Stimulated activated naive CD8-positive, alpha-beta T cell treated with anti-CD3 and anti-CD28 coated beads, Interleukin-15, amount 100 ng/mL, for 72 hours (primary cell): ENCODE results near the gene PLEKHA7.

ENCODE experiments used
- ATAC-seq: fragments of 150-1000 bp; cut with Tn5 transposase; 2 replicates; pipeline ENCODE4 v1.10.0; 2021; ENCODE audit warnings: mild to moderate bottlenecking, moderate library complexity
- DNase-seq, 2 donors: peaks; one replicate each; pipeline ENCODE4 v3.0.0; 2021 to 2022
- H3K27ac Mint-ChIP-seq, 2 donors: one replicate each; pipeline ENCODE4 v1.8.0; 2022; ENCODE audit warnings: mild to moderate bottlenecking in 2 of 2, mixed read lengths in 2 of 2, moderate library complexity in 2 of 2
- H3K27me3 Mint-ChIP-seq: one replicate; pipeline ENCODE4 v1.8.0; 2022; ENCODE audit warnings: mixed read lengths
- H3K4me1 Mint-ChIP-seq: one replicate; pipeline ENCODE4 v1.8.0; 2022; ENCODE audit warnings: mild to moderate bottlenecking, mixed read lengths
- H3K4me3 Mint-ChIP-seq, 2 donors: one replicate each; pipeline ENCODE4 v1.8.0; 2022; ENCODE audit warnings: mild to moderate bottlenecking in 2 of 2, mixed read lengths in 2 of 2, moderate library complexity in 1 of 2
- H3K9me3 Mint-ChIP-seq, 2 donors: one replicate each; pipeline ENCODE4 v1.8.0; 2022; ENCODE audit warnings: mixed read lengths in 2 of 2

PLEKHA7 gene

GRCh38 chr11:16993495-16993894 is 20.7 kb downstream of the PLEKHA7 start:
- Mint-ChIP-seq H3K9me3 (no peaks in the 10 kb centered on the region), H3K27me3 (no peaks in the 10 kb centered on the region), H3K4me1 (peaks cover 13% of the 10 kb centered on the region), H3K27ac (no peak overlapping the region), H3K4me3 (no peak overlapping the region)
- DNase-seq (no peak), ATAC-seq (no peak)

GRCh38 chr11:16992846-16993245 is 21.4 kb downstream of the PLEKHA7 start:
- ATAC-seq = no peak
- DNase-seq = no peak
- Mint-ChIP-seq H3K27me3 (no peaks in the 10 kb centered on the region), H3K4me1 (peaks cover 19% of the 10 kb centered on the region), H3K4me3 (no peak overlapping the region), H3K9me3 (no peaks in the 10 kb centered on the region), H3K27ac (no peak overlapping the region)

- Mint-ChIP-seq H3K27ac (no peak overlapping the region), H3K4me1 (peaks cover 49% of the 10 kb centered on the region), H3K27me3 (no peaks in the 10 kb centered on the region), H3K4me3 (no peak overlapping the region), H3K9me3 (no peaks in the 10 kb centered on the region)
- ATAC-seq (no peak), DNase-seq (no peak)
These were observed 24.7 kb downstream of the PLEKHA7 start for GRCh38 chr11:16989554-16989953.

GRCh38 chr11:16987205-16987568 is 27.0 kb downstream of the PLEKHA7 start:
- Mint-ChIP-seq H3K4me3 (peak overlapping the region in 1 of 2 donors; percentile 53), H3K27ac (no peak overlapping the region), H3K27me3 (no peaks in the 10 kb centered on the region)

GRCh38 chr11:16986434-16987204 is 27.6 kb downstream of the PLEKHA7 start:
- peak overlapping the region in 1 of 2 donors; percentile 29 for H3K4me3 Mint-ChIP-seq
- no peak overlapping the region for H3K27ac Mint-ChIP-seq
- peaks cover 58% of the 10 kb centered on the region for H3K4me1 Mint-ChIP-seq
- DNase-seq (peak; percentile 55 to 83), ATAC-seq (peak; percentile 97)
- H3K27me3 Mint-ChIP-seq = no peaks in the 10 kb centered on the region
- no peaks in the 10 kb centered on the region for H3K9me3 Mint-ChIP-seq

More at GRCh38 chr11:16987205-16987568, 27.0 kb downstream of the PLEKHA7 start:
- DNase-seq = no peak
- Mint-ChIP-seq H3K9me3 (no peaks in the 10 kb centered on the region), H3K4me1 (peaks cover 58% of the 10 kb centered on the region)
- ATAC-seq = no peak

- H3K9me3 Mint-ChIP-seq = no peaks in the 10 kb centered on the region
- no peak overlapping the region for H3K27ac Mint-ChIP-seq
- no peak for DNase-seq
- no peaks in the 10 kb centered on the region for H3K27me3 Mint-ChIP-seq
- no peak for ATAC-seq
- peaks cover 58% of the 10 kb centered on the region for H3K4me1 Mint-ChIP-seq
- no peak overlapping the region for H3K4me3 Mint-ChIP-seq
These were observed 28.9 kb downstream of the PLEKHA7 start for GRCh38 chr11:16985297-16985696.

- DNase-seq (no peak), ATAC-seq (no peak)
- no peaks in the 10 kb centered on the region for H3K27me3 Mint-ChIP-seq
- H3K27ac Mint-ChIP-seq = no peak overlapping the region
- no peak overlapping the region for H3K4me3 Mint-ChIP-seq
- peaks cover 53% of the 10 kb centered on the region for H3K4me1 Mint-ChIP-seq
- no peaks in the 10 kb centered on the region for H3K9me3 Mint-ChIP-seq
These were observed 30.0 kb downstream of the PLEKHA7 start for GRCh38 chr11:16984229-16984628.

- no peak overlapping the region for H3K4me3 Mint-ChIP-seq
- H3K9me3 Mint-ChIP-seq = no peaks in the 10 kb centered on the region
- H3K27me3 Mint-ChIP-seq = no peaks in the 10 kb centered on the region
- DNase-seq (no peak), ATAC-seq (no peak)
- H3K27ac Mint-ChIP-seq = no peak overlapping the region
- H3K4me1 Mint-ChIP-seq = peaks cover 38% of the 10 kb centered on the region
These were observed 31.4 kb downstream of the PLEKHA7 start for GRCh38 chr11:16982809-16983208.

- no peaks in the 10 kb centered on the region for H3K27me3 Mint-ChIP-seq
- H3K9me3 Mint-ChIP-seq = no peaks in the 10 kb centered on the region
- peaks cover 33% of the 10 kb centered on the region for H3K4me1 Mint-ChIP-seq
- DNase-seq (no peak), ATAC-seq (no peak)
- H3K4me3 Mint-ChIP-seq = no peak overlapping the region
- H3K27ac Mint-ChIP-seq = no peak overlapping the region
These were observed 31.9 kb downstream of the PLEKHA7 start for GRCh38 chr11:16982256-16982671.

- H3K4me3 Mint-ChIP-seq = no peak overlapping the region
- H3K27ac Mint-ChIP-seq = no peak overlapping the region
These were observed 32.5 kb downstream of the PLEKHA7 start for GRCh38 chr11:16981651-16982194.

GRCh38 chr11:16979703-16980622 is 34.3 kb downstream of the PLEKHA7 start:
- Mint-ChIP-seq H3K27ac (peak overlapping the region in 1 of 2 donors; percentile 42), H3K4me3 (no peak overlapping the region), H3K27me3 (no peaks in the 10 kb centered on the region), H3K9me3 (no peaks in the 10 kb centered on the region), H3K4me1 (peaks cover 10% of the 10 kb centered on the region)
- ATAC-seq (no peak), DNase-seq (no peak)

More at GRCh38 chr11:16981651-16982194, 32.5 kb downstream of the PLEKHA7 start:
- Mint-ChIP-seq H3K9me3 (no peaks in the 10 kb centered on the region), H3K27me3 (no peaks in the 10 kb centered on the region), H3K4me1 (peaks cover 28% of the 10 kb centered on the region)
- ATAC-seq (no peak), DNase-seq (no peak)

GRCh38 chr11:16977994-16978315 is 36.3 kb downstream of the PLEKHA7 start:
- no peak for DNase-seq
- H3K27ac Mint-ChIP-seq = no peak overlapping the region

GRCh38 chr11:16977136-16977993 is 36.8 kb downstream of the PLEKHA7 start:
- DNase-seq (no peak), ATAC-seq (no peak)
- Mint-ChIP-seq H3K27ac (no peak overlapping the region), H3K27me3 (peaks cover 15% of the 10 kb centered on the region), H3K9me3 (no peaks in the 10 kb centered on the region), H3K4me1 (peaks cover 13% of the 10 kb centered on the region), H3K4me3 (no peak overlapping the region)

More at GRCh38 chr11:16977994-16978315, 36.3 kb downstream of the PLEKHA7 start:
- H3K4me3 Mint-ChIP-seq = no peak overlapping the region
- no peak for ATAC-seq
- H3K27me3 Mint-ChIP-seq = peaks cover 11% of the 10 kb centered on the region
- no peaks in the 10 kb centered on the region for H3K9me3 Mint-ChIP-seq
- peaks cover 16% of the 10 kb centered on the region for H3K4me1 Mint-ChIP-seq

GRCh38 chr11:16976379-16976778 is 37.8 kb downstream of the PLEKHA7 start:
- H3K4me3 Mint-ChIP-seq = no peak overlapping the region
- H3K27ac Mint-ChIP-seq = no peak overlapping the region
- ATAC-seq (no peak), DNase-seq (no peak)
- H3K27me3 Mint-ChIP-seq = peaks cover 15% of the 10 kb centered on the region
- no peaks in the 10 kb centered on the region for H3K9me3 Mint-ChIP-seq
- peaks cover 13% of the 10 kb centered on the region for H3K4me1 Mint-ChIP-seq

- no peak overlapping the region for H3K4me3 Mint-ChIP-seq
- peaks cover 13% of the 10 kb centered on the region for H3K4me1 Mint-ChIP-seq
- DNase-seq (no peak), ATAC-seq (no peak)
- no peak overlapping the region for H3K27ac Mint-ChIP-seq
- H3K9me3 Mint-ChIP-seq = no peaks in the 10 kb centered on the region
- H3K27me3 Mint-ChIP-seq = peaks cover 15% of the 10 kb centered on the region
These were observed 38.3 kb downstream of the PLEKHA7 start for GRCh38 chr11:16975906-16976305.
